NT2/D1 (cell line): ENCODE measurements around the gene PHACTR3.

Experiments used
- DNase-seq: peaks from one replicate; pipeline ENCODE4 v3.0.0-alpha.2; 2011; ENCODE audit warnings: low read depth, low spot score
- H3K27me3 ChIP-seq: 2 replicates; pipeline ENCODE4 v1.6.0; 2011; ENCODE audit warnings: mild to moderate bottlenecking; ENCODE audit not compliant: insufficient read length, insufficient read depth
- H3K36me3 ChIP-seq: 2 replicates; pipeline ENCODE4 v1.6.1; 2011; ENCODE audit warnings: mild to moderate bottlenecking, low read length, mixed read lengths; ENCODE audit not compliant: insufficient read depth, insufficient read length
- H3K4me1 ChIP-seq: 2 replicates; pipeline ENCODE4 v1.5.1; 2011; ENCODE audit not compliant: insufficient read depth, insufficient read length
- H3K4me3 ChIP-seq: 2 replicates; pipeline ENCODE4 v1.5.1; 2011; ENCODE audit warnings: low read depth; ENCODE audit not compliant: insufficient read length
- H3K9ac ChIP-seq: 2 replicates; pipeline ENCODE4 v1.6.0; 2011; ENCODE audit warnings: low read depth; ENCODE audit not compliant: insufficient read length
- H3K9me3 ChIP-seq: 2 replicates; pipeline ENCODE4 v1.5.1; 2011; ENCODE audit warnings: mild to moderate bottlenecking, low read length; ENCODE audit not compliant: insufficient read depth
- SUZ12 ChIP-seq: IDR thresholded peaks from 2 replicates; pipeline ENCODE4 v1.6.1; 2011; ENCODE audit not compliant: insufficient read length, insufficient read depth; ENCODE audit errors: extremely low read depth
- YY1 ChIP-seq: IDR thresholded peaks from 2 replicates; pipeline ENCODE4 v1.6.1; 2011; ENCODE audit not compliant: insufficient read length, insufficient read depth
- ZNF274 ChIP-seq: IDR thresholded peaks from 2 replicates; pipeline ENCODE4 v1.6.1; 2011; ENCODE audit warnings: mild to moderate bottlenecking, low read depth, low read length

PHACTR3 gene

DNA sequence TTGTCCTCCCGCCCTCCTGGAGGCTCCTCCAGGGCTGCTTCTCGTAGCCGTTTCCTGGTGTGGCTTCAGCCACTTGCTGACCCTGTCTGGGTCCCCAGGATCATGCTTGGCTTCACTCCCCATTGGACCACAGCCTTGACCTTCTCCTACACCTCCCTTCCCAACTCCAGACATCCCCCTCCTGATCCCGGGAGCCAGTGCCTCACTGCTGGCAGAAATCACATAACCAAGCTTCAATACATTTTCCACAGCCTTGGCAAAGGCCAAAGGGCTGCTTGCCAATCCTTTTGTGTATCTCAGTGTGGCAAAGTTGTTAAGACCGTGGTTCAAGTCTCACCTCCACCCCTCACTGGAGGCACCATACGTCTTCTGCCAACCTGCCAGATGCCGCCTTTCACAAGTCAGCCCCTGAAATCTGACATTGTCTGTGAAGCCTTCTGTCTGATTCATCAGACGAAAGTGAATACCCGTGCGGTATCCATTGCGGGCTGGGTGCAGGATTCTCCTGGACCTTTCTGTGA is 60.1 kb downstream of the PHACTR3 start:
- Histone ChIP-seq H3K27me3 (peaks cover 21% of the 10 kb centered on the region), H3K9me3 (no peaks in the 10 kb centered on the region)

DNA sequence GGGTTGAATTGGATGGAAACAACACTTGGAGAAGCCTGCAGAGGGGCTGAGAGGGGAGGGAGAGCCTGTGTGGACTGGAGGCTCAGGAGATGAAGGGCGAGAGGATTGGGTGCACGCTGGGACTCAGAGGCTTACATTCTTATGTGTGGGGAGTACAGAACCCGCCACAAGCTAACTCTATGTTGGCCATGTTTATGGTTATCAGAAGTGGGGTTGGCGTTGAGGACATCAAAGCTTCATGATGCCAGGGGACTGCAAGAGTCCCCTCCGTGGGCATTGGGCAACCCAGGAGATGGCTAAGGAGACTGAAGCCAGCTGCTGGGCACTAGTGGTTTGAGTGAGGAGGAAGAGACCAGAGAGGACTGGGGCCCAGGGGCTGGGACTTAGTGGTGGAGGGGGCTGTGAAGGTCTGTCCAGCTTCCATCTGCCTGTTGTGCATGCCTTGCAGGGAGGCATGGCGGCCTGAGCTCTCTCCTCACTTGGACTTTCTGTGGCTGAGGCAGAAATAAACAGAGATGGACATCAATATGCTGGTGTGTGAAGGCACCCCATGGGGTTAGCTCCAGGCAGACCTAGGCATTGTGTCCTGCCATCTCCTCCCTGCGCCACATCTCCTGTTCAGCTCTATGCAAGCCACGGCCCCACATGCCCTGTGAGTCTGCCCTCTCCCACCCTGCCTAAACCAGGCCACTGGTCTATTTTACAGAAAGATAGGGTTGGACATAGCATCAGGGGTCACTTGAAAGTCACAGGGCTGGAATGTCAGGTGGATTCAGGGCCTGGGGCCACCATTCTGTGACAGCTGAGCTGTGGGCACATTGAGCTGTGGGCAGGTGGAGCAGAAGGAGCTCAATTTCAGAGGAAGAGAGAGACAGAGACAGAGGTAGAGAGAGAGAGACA is 61.6 kb downstream of the PHACTR3 start:
- DNase-seq, result no peak
- Histone ChIP-seq H3K4me3 (no peak overlapping the region), H3K9ac (no peak overlapping the region), H3K9me3 (no peaks in the 10 kb centered on the region), H3K27me3 (peaks cover 21% of the 10 kb centered on the region), H3K4me1 (no peaks in the 10 kb centered on the region), H3K36me3 (no peaks in the 10 kb centered on the region)
- TF ChIP-seq ZNF274 (no peak), SUZ12 (no peak), YY1 (no peak)

More for the DNA sequence above, 60.1 kb downstream of the PHACTR3 start:
- Histone ChIP-seq H3K36me3 (no peaks in the 10 kb centered on the region), H3K9ac (no peak overlapping the region), H3K4me1 (no peaks in the 10 kb centered on the region), H3K4me3 (no peak overlapping the region)
- no peak for DNase-seq
- no peak for TF ChIP-seq ZNF274
- no peak for TF ChIP-seq SUZ12
- no peak for TF ChIP-seq YY1

DNA sequence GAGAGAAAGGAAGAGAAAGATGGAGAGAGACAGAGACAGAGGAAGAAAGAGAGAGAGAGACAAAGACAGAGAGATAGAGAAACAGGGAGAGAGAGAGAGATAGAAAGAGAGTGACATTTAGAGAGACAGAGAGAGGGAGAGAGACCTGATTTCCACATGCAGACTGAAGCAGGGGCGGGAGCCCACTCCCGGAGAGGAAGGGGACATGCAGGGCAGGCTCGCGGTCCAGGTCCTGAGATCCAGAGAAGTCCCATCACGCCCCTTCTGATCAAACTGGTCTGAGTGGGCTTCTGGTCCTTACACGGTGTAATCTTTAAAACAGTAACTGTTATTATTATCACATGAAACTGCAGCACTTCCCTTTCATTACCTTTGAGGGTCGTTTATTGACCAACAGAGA is 62.2 kb downstream of the PHACTR3 start:
- Histone ChIP-seq H3K4me1 (no peaks in the 10 kb centered on the region), H3K27me3 (peaks cover 17% of the 10 kb centered on the region), H3K36me3 (no peaks in the 10 kb centered on the region), H3K9me3 (no peaks in the 10 kb centered on the region), H3K9ac (no peak overlapping the region), H3K4me3 (no peak overlapping the region)
- TF ChIP-seq YY1, result no peak
- DNase-seq, result no peak

DNA sequence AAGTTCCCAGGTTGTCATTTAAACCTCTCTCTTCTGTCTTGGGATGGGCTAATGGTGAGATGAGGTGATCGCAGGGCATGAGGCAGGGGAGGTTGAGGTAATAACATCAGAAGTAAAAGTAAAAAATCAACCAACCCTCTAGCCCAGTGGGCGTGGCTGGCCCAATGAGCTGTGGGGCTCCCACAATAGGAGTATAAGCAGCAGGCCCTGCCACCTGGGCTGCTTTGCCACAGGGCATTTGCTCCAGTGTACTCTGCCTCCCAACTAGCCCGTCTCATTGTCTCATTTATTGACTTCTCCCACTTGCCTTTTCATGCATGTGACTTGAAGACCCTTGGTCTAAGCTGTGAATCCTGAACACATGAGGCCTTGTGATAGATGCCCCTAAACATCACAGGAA is 62.8 kb downstream of the PHACTR3 start:
- Histone ChIP-seq H3K27me3 (peaks cover 20% of the 10 kb centered on the region), H3K4me1 (no peaks in the 10 kb centered on the region), H3K4me3 (no peak overlapping the region), H3K9me3 (no peaks in the 10 kb centered on the region), H3K9ac (no peak overlapping the region), H3K36me3 (no peaks in the 10 kb centered on the region)
- TF ChIP-seq SUZ12 (no peak), YY1 (no peak), ZNF274 (no peak)
- no peak for DNase-seq

DNA sequence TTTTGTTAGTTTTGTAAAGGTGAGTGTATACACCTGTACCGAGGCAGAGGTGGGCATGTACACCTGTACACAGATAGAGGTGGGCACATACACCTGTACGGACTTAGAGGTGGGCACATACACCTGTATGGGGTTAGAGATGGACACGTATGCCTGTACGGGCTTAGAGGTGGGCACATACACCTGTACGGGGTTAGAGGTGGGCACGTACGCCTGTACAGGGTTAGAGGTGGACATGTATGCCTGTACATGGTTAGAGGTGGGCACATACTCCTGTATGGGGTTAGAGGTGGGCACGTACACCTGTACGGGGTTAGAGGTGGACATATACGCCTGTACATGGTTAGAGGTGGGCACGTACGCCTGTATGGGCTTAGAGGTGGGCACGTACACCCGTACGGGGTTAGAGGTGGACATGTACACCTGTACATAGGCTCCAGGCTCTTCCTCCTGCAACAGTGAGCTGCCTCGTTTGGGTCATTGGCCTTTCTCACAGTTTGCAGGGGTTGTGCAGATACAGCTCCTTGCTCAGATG is 63.7 kb downstream of the PHACTR3 start:
- peaks cover 22% of the 10 kb centered on the region for H3K27me3 ChIP-seq
- no peaks in the 10 kb centered on the region for H3K9me3 ChIP-seq
- no peak overlapping the region for H3K4me3 ChIP-seq
- TF ChIP-seq SUZ12 (no peak), YY1 (no peak), ZNF274 (no peak)
- H3K4me1 ChIP-seq, result no peaks in the 10 kb centered on the region
- no peak for DNase-seq
- H3K9ac ChIP-seq, result no peak overlapping the region
- no peaks in the 10 kb centered on the region for H3K36me3 ChIP-seq

DNA sequence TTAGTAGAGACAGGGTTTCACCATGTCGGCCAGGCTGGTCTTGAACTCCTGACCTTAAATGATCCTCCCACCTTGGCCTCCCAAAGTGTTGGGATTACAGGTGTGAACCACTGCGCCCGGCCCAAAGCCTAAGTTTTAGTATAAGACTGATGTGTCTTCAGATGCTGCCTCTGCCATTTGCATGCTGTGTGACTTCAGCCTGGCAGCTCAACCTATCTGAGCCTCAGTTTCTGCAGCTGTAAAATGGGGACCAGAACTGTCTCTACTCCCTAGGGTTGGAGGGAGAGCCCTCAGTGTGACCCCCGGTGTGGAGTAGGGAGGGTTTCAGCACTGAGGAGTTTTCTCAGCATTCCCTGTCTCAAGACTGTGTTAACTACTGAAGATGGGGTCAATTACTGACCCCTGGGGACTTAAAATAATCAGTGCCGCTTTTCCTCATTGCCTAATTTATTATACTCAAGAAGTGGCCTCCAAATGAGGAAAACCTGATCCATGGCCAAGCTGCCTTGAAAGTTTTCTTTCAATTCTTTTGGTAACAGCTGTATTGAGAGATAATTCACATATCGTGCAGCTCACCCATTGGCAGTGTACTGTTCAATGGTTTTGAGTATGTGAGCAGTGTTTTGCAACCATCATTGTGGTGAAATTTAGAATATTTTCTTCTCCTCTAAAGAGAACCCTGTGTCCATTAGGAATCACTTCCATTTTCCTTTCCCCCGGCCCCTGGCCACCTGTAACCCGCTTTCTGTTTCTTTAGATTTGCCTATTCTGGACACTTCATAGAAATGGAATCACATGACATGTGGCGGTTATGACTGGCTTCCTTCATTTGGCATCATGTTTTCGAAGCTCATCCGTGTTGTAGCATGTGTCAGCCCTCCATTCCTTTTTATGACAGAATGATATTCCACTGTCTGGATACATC is 64.8 kb downstream of the PHACTR3 start:
- Histone ChIP-seq H3K9ac (no peak overlapping the region), H3K27me3 (peaks cover 34% of the 10 kb centered on the region), H3K4me1 (no peaks in the 10 kb centered on the region), H3K36me3 (no peaks in the 10 kb centered on the region), H3K9me3 (no peaks in the 10 kb centered on the region), H3K4me3 (no peak overlapping the region)
- TF ChIP-seq SUZ12 (no peak), ZNF274 (no peak), YY1 (no peak)
- no peak for DNase-seq
